IPS DF 4.7 (cell line): ENCODE measurements around the gene RRBP1.

Source experiments
- DNase-seq: peaks from one replicate; pipeline ENCODE4 v3.0.0-alpha.2; 2013; ENCODE audit warnings: low spot score; ENCODE audit errors: extremely low read depth

Gene RRBP1

GRCh38 chr20:17648315-17648646 lies 33.8 kb downstream of the RRBP1 start:
- no peak for DNase-seq

- no peak for DNase-seq
Observed at GRCh38 chr20:17647391-17648314, 34.4 kb downstream of the RRBP1 start.

GRCh38 chr20:17646961-17647301 lies 35.1 kb downstream of the RRBP1 start:
- DNase-seq = no peak

- no peak for DNase-seq
Observed at GRCh38 chr20:17646209-17646960, 35.7 kb downstream of the RRBP1 start.

- DNase-seq = no peak
Observed at GRCh38 chr20:17645546-17646208, 36.4 kb downstream of the RRBP1 start.

GRCh38 chr20:17645010-17645409 lies 37.0 kb downstream of the RRBP1 start:
- no peak for DNase-seq

GRCh38 chr20:17644451-17644850 lies 37.6 kb downstream of the RRBP1 start:
- DNase-seq = no peak

- no peak for DNase-seq
Observed at GRCh38 chr20:17643531-17644188, 38.4 kb downstream of the RRBP1 start.

- no peak for DNase-seq
Observed at GRCh38 chr20:17642404-17643269, 39.4 kb downstream of the RRBP1 start.

GRCh38 chr20:17641993-17642392 lies 40.0 kb downstream of the RRBP1 start:
- no peak for DNase-seq

- DNase-seq = no peak
Observed at GRCh38 chr20:17641520-17641964, 40.5 kb downstream of the RRBP1 start.

GRCh38 chr20:17640875-17641378 lies 41.1 kb downstream of the RRBP1 start:
- DNase-seq = no peak

GRCh38 chr20:17640146-17640874 lies 41.7 kb downstream of the RRBP1 start:
- no peak for DNase-seq

GRCh38 chr20:17638835-17639407 lies 43.1 kb downstream of the RRBP1 start:
- no peak for DNase-seq

- DNase-seq = no peak
Observed at GRCh38 chr20:17637985-17638640, 43.9 kb downstream of the RRBP1 start.

- DNase-seq = no peak
Observed at GRCh38 chr20:17637413-17637780, 44.6 kb downstream of the RRBP1 start.

GRCh38 chr20:17636523-17637412 lies 45.3 kb downstream of the RRBP1 start:
- no peak for DNase-seq
